Uterus (tissue), 4 donors: ENCODE data around the gene PRKCG. TPM values are rescaled to one million over a fixed set of nuclear protein-coding genes. Genes with fewer than 3 reads are reported as not detected.
"Not testable (repeated sequence)": the region's sequence is repeated elsewhere in the genome, so short reads cannot be mapped to it uniquely, and the experiment has no call there.

Source experiments
- DNase-seq, 2 donors: peaks; one replicate each; pipeline ENCODE4 v3.0.0-alpha.2; 2019 to 2020
- H3K27ac ChIP-seq, 2 donors: fragments of 200-600 bp; sonication (generic); 1 replicate in 1 of 2; 2 replicates in 1 of 2; pipeline ENCODE4 v1.5.1; 2016 to 2018
- H3K27me3 ChIP-seq, 2 donors: fragments of 200-600 bp; sonication (generic); one replicate each; pipeline ENCODE4 v1.5.1; 2018 to 2019; ENCODE audit warnings: control low read depth in 1 of 2
- H3K36me3 ChIP-seq, 2 donors: fragments of 200-600 bp; sonication (generic); one replicate each; pipeline ENCODE4 v1.5.1; 2019; ENCODE audit warnings: control low read depth in 1 of 2
- H3K4me1 ChIP-seq, 2 donors: fragments of 200-600 bp; sonication (generic); one replicate each; pipeline ENCODE4 v1.5.1; 2018 to 2019; ENCODE audit warnings: control low read depth in 1 of 2
- H3K4me3 ChIP-seq, 2 donors: fragments of 200-600 bp; sonication (generic); 1 replicate in 1 of 2; 2 replicates in 1 of 2; pipeline ENCODE4 v1.5.1; 2018 to 2019; ENCODE audit warnings: mild to moderate bottlenecking in 1 of 2
- H3K9me3 ChIP-seq, 2 donors: fragments of 200-600 bp; sonication (generic); one replicate each; pipeline ENCODE4 v1.5.1; 2019; ENCODE audit warnings: control low read depth in 1 of 2
- CTCF ChIP-seq, 4 experiments: fragments of 200-600 bp in 2 of 4; fragments of 450-650 bp in 2 of 4; sonication (generic) in 2 of 4; IDR thresholded peaks; one replicate each; pipeline ENCODE4 v1.5.1; 2016 to 2019; ENCODE audit warnings: antibody characterized with exemption in 4 of 4, mild to moderate bottlenecking in 2 of 4, moderate library complexity in 1 of 4
- POLR2A ChIP-seq, 2 donors: fragments of 450-650 bp; IDR thresholded peaks; one replicate each; pipeline ENCODE4 v1.6.1; 2016; ENCODE audit warnings: antibody characterized with exemption in 2 of 2, mild to moderate bottlenecking in 1 of 2, moderate library complexity in 1 of 2
- intact Hi-C: fragments of 100-400 bp; cut with DNase I; formaldehyde crosslinking; loops from one replicate; pipeline ENCODE4 v1.15.1; 2023; ENCODE audit warnings: low total_unique reads
- total RNA-seq, 4 donors: library from RNA; depleted of rRNA in 3 of 4; stranded (reverse); fragments of >200 nt in 3 of 4; gene quantifications; one replicate each; pipeline versions ENCODE4 v1.1.0 to v1.2.4, GENCODE V29; 2014 to 2023
- donor health status: DM: yes; HTN: yes; CAD: no.

The PRKCG gene
- total RNA-seq, 4 donors from 2014 or later = 0.69 TPM; not detected in 3

- peaks cover 0 to 10% of the 10 kb centered on the region in 2 donors for H3K27me3 ChIP-seq
Observed at GRCh38 chr19:53947624-53948023, 65.6 kb downstream of the PRKCG start.

GRCh38 chr19:53948611-53949010 lies 66.6 kb downstream of the PRKCG start:
- H3K4me1 ChIP-seq, DNase-seq, H3K27me3 ChIP-seq, H3K9me3 ChIP-seq, H3K4me3 ChIP-seq, H3K27ac ChIP-seq, H3K36me3 ChIP-seq, intact Hi-C loops: not testable (repeated sequence)

More at GRCh38 chr19:53947624-53948023, 65.6 kb downstream of the PRKCG start:
- Histone ChIP-seq H3K4me1 (no peaks in the 10 kb centered on the region), H3K27ac (no peak overlapping the region), H3K9me3 (no peaks in the 10 kb centered on the region), H3K4me3 (no peak overlapping the region), H3K36me3 (no peaks in the 10 kb centered on the region)
- no peak for DNase-seq
- intact Hi-C loops = no loop called here
- no peak for TF ChIP-seq CTCF (IDR thresholded peaks at IDR 0.05)
- no peak for TF ChIP-seq POLR2A (IDR thresholded peaks at IDR 0.05)

DNA sequence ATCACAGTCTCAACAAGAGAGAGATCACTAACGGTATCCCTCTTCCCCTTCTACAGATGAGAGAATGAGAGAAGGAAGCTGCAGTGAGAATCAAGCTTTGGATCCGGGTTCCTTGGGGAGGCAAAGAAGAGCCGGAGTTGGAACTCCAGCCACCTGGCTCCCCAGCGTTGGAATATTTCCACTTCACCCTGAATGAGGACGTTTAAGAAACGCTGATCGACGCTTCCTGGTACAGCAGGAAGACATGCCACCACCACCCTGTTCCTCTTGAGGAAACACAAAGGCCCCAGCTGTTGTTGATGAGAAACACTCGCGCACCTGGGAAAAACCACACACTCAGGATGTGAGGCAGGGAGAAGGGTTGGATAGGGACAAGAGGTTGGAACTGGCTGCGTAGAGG lies 69.4 kb downstream of the PRKCG start:
- Histone ChIP-seq H3K9me3 (no peaks in the 10 kb centered on the region), H3K4me1 (no peaks in the 10 kb centered on the region), H3K4me3 (no peak overlapping the region), H3K36me3 (no peaks in the 10 kb centered on the region), H3K27me3 (peaks cover 0 to 4% of the 10 kb centered on the region in 2 donors), H3K27ac (no peak overlapping the region)
- TF ChIP-seq CTCF (IDR thresholded peaks at IDR 0.05) = no peak
- no peak for TF ChIP-seq POLR2A (IDR thresholded peaks at IDR 0.05)
- intact Hi-C loops = no loop called here
- DNase-seq = no peak

GRCh38 chr19:53951947-53952346 lies 70.0 kb downstream of the PRKCG start:
- peaks cover 0 to 4% of the 10 kb centered on the region in 2 donors for H3K27me3 ChIP-seq
- no peak overlapping the region for H3K4me3 ChIP-seq
- no peak for DNase-seq
- no peaks in the 10 kb centered on the region for H3K36me3 ChIP-seq
- intact Hi-C loops = no loop called here
- TF ChIP-seq POLR2A (IDR thresholded peaks at IDR 0.05) (no peak), CTCF (IDR thresholded peaks at IDR 0.05) (no peak)
- no peak overlapping the region for H3K27ac ChIP-seq
- no peaks in the 10 kb centered on the region for H3K9me3 ChIP-seq
- no peaks in the 10 kb centered on the region for H3K4me1 ChIP-seq

- DNase-seq = no peak
- no peak overlapping the region for H3K27ac ChIP-seq
- H3K4me1 ChIP-seq = no peaks in the 10 kb centered on the region
- no peaks in the 10 kb centered on the region for H3K36me3 ChIP-seq
- peaks cover 0 to 6% of the 10 kb centered on the region in 2 donors for H3K27me3 ChIP-seq
- TF ChIP-seq CTCF (IDR thresholded peaks at IDR 0.05) (no peak), POLR2A (IDR thresholded peaks at IDR 0.05) (no peak)
- intact Hi-C loops = no loop called here
- no peak overlapping the region for H3K4me3 ChIP-seq
- no peaks in the 10 kb centered on the region for H3K9me3 ChIP-seq
Observed at GRCh38 chr19:53953383-53953782, 71.4 kb downstream of the PRKCG start.

Other genes with a start within 250 kb of the PRKCG start
- gene NLRP12, start 57.9 kb upstream of the PRKCG start, total RNA-seq = under 1 TPM in 3 of 4 donors, not detected in 1; 0.34 to 0.90 (median 0.59) TPM
- 100 to 1,000 TPM in 1 of 4 donors, 10 to 100 TPM in 3; 22.7 to 386 (median 77.4) TPM for gene MYADM, start 14.3 kb upstream of the PRKCG start, total RNA-seq
- 1 to 10 TPM in 1 of 4 donors, not detected in 3; 1.0 TPM for gene CACNG7, start 27.1 kb downstream of the PRKCG start, total RNA-seq
- gene CACNG8, start 80.7 kb downstream of the PRKCG start, total RNA-seq = under 1 TPM in 2 of 4 donors, not detected in 2; 0.21 to 0.24 TPM
- 1 to 10 TPM in 1 of 4 donors, under 1 TPM in 1, not detected in 2; 0.55 to 1.7 TPM for gene CACNG6, start 109.4 kb downstream of the PRKCG start, total RNA-seq
- not detected for gene VSTM1, start 181.7 kb downstream of the PRKCG start, total RNA-seq
- not detected for gene TARM1, start 199.2 kb downstream of the PRKCG start, total RNA-seq
- gene OSCAR, start 218.6 kb downstream of the PRKCG start, total RNA-seq = 1 to 10 TPM in 1 of 4 donors, under 1 TPM in 1, not detected in 2; 0.91 to 6.5 TPM
- 10 to 100 TPM in 1 of 4 donors, 1 to 10 TPM in 2, not detected in 1; 4.7 to 65.8 (median 5.5) TPM for gene NDUFA3, start 220.7 kb downstream of the PRKCG start, total RNA-seq
- 10 to 100 TPM in 2 of 4 donors, 1 to 10 TPM in 1, under 1 TPM in 1; 0.88 to 37.1 (median 9.9) TPM for gene TFPT, start 233.5 kb downstream of the PRKCG start, total RNA-seq
- gene PRPF31, start 233.6 kb downstream of the PRKCG start, total RNA-seq = 10 to 100 TPM; 17.9 to 97.3 (median 52.6) TPM